CD14-positive monocyte (primary cell): ENCODE data around the gene MYB. TPM values are rescaled to one million over a fixed set of nuclear protein-coding genes. Genes with fewer than 3 reads are reported as not detected.

Experiments
- DNase-seq, 3 donors: peaks; one replicate each; pipeline ENCODE4 v3.0.0-alpha.2; 2011 to 2022
- H2AFZ ChIP-seq: 2 replicates; pipeline ENCODE4 v1.6.0; 2012; ENCODE audit warnings: mild to moderate bottlenecking, low read depth, low read length, inconsistent platforms; ENCODE audit not compliant: insufficient read depth, poor library complexity, severe bottlenecking
- H3K27ac ChIP-seq, 2 donors: 1 replicate in 1 of 2; 2 replicates in 1 of 2; pipeline ENCODE4 v1.5.1; 2012 to 2013; ENCODE audit warnings: low read length in 2 of 2, control low read depth in 1 of 2, inconsistent platforms in 1 of 2, low read depth in 1 of 2, mild to moderate bottlenecking in 1 of 2
- H3K27me3 ChIP-seq, 2 donors: one replicate each; pipeline versions ENCODE4 v1.6.0 to v1.6.1; 2011 to 2013; ENCODE audit warnings: low read length in 2 of 2; ENCODE audit not compliant: control insufficient read depth in 2 of 2, insufficient read depth in 2 of 2
- H3K36me3 ChIP-seq, 2 donors: replicated peaks in 1 of 2; 1 replicate in 1 of 2; 2 replicates in 1 of 2; pipeline versions ENCODE4 v1.5.1 to v1.6.1; 2012 to 2013; ENCODE audit warnings: low read length in 2 of 2, control low read depth in 1 of 2, inconsistent platforms in 1 of 2, mild to moderate bottlenecking in 1 of 2; ENCODE audit not compliant: insufficient read depth in 2 of 2, control insufficient read depth in 1 of 2
- H3K4me1 ChIP-seq, 2 donors: 1 replicate in 1 of 2; 2 replicates in 1 of 2; pipeline versions ENCODE4 v1.5.1 to v1.6.1; 2012 to 2013; ENCODE audit warnings: low read length in 2 of 2, control low read depth in 1 of 2, inconsistent platforms in 1 of 2, mild to moderate bottlenecking in 1 of 2, moderate library complexity in 1 of 2; ENCODE audit not compliant: insufficient read depth in 2 of 2, control insufficient read depth in 1 of 2
- H3K4me2 ChIP-seq: replicated peaks from 2 replicates; pipeline ENCODE3; 2012; ENCODE audit warnings: low read length, moderate library complexity, mild to moderate bottlenecking; ENCODE audit not compliant: poor library complexity, severe bottlenecking; ENCODE audit errors: extremely low read depth
- H3K4me3 ChIP-seq, 3 experiments: fragments of 200-600 bp in 1 of 3; sonication (generic) in 1 of 3; replicated peaks in 1 of 3; 1 replicate in 2 of 3; 2 replicates in 1 of 3; pipeline ENCODE4 v1.5.1; 2011 to 2013; ENCODE audit warnings: low read length in 3 of 3, mild to moderate bottlenecking in 3 of 3, control low read depth in 2 of 3, low read depth in 2 of 3, inconsistent platforms in 1 of 3, moderate library complexity in 1 of 3
- H3K79me2 ChIP-seq: 2 replicates; pipeline ENCODE4 v1.6.0; 2012; ENCODE audit warnings: mild to moderate bottlenecking, control low read depth, inconsistent platforms, low read length, moderate library complexity; ENCODE audit not compliant: insufficient read depth
- H3K9ac ChIP-seq: 2 replicates; pipeline ENCODE4 v1.6.0; 2017; ENCODE audit warnings: low read length, mild to moderate bottlenecking; ENCODE audit not compliant: insufficient read depth, poor library complexity, severe bottlenecking
- H3K9me3 ChIP-seq, 2 donors: replicated peaks in 1 of 2; 1 replicate in 1 of 2; 2 replicates in 1 of 2; pipeline versions ENCODE4 v1.5.1 to v1.6.1; 2012 to 2013; ENCODE audit warnings: low read length in 2 of 2, control low read depth in 1 of 2; ENCODE audit not compliant: control insufficient read depth in 1 of 2, insufficient read depth in 1 of 2
- H4K20me1 ChIP-seq: 2 replicates; pipeline ENCODE4 v1.6.0; 2012; ENCODE audit warnings: mild to moderate bottlenecking, low read length, control low read depth, moderate library complexity; ENCODE audit not compliant: insufficient read depth
- H3K27ac Mint-ChIP-seq, 7 donors: one replicate each; pipeline ENCODE4 v1.8.0; 2020; ENCODE audit warnings: mild to moderate bottlenecking in 7 of 7, mixed read lengths in 7 of 7, moderate library complexity in 6 of 7, inconsistent platforms in 2 of 7
- H3K27me3 Mint-ChIP-seq, 3 donors: one replicate each; pipeline ENCODE4 v1.8.0; 2021 to 2022; ENCODE audit warnings: low read depth in 3 of 3, mild to moderate bottlenecking in 3 of 3, mixed read lengths in 3 of 3, moderate library complexity in 3 of 3, inconsistent platforms in 1 of 3
- H3K36me3 Mint-ChIP-seq, 2 donors: one replicate each; pipeline ENCODE4 v1.8.0; 2020; ENCODE audit warnings: mixed read lengths in 2 of 2, inconsistent platforms in 1 of 2, mild to moderate bottlenecking in 1 of 2
- H3K4me1 Mint-ChIP-seq: one replicate; pipeline ENCODE4 v1.8.0; 2020; ENCODE audit warnings: mild to moderate bottlenecking, mixed read lengths
- H3K4me3 Mint-ChIP-seq, 2 donors: one replicate each; pipeline ENCODE4 v1.8.0; 2020; ENCODE audit warnings: mild to moderate bottlenecking in 2 of 2, mixed read lengths in 2 of 2, moderate library complexity in 1 of 2
- H3K9me3 Mint-ChIP-seq, 7 donors: one replicate each; pipeline ENCODE4 v1.8.0; 2020 to 2022; ENCODE audit warnings: mixed read lengths in 7 of 7, mild to moderate bottlenecking in 6 of 7, moderate library complexity in 6 of 7, inconsistent platforms in 2 of 7
- CTCF ChIP-seq: fragments of 200-600 bp; IDR thresholded peaks from one replicate; pipeline ENCODE4 v1.8.0; 2022; ENCODE audit warnings: antibody characterized with exemption, mild to moderate bottlenecking
- WGBS: methylation state at CpG from one replicate; pipeline ENCODE4 v1.1.5; 2013; ENCODE audit warnings: missing lambda C conversion rate; ENCODE audit not compliant: insufficient coverage; 5-methylcytosine and 5-hydroxymethylcytosine counted together
- intact Hi-C, 2 donors: fragments of 100-400 bp; cut with micrococcal nuclease; formaldehyde crosslinking; loops; one replicate each; pipeline versions ENCODE4 v1.15.0 to v1.15.1; 2023
- polyA plus RNA-seq, 3 donors: library from polyadenylated mRNA; depleted of rRNA in 1 of 3; unstranded in 2 of 3; stranded (reverse) in 1 of 3; fragments of 300-500 nt in 2 of 3; fragments of >200 nt in 1 of 3; fragmentation: Illumina TruSeq in 2 of 3; gene quantifications; 1 replicate in 2 of 3; 2 replicates in 1 of 3; pipeline ENCODE4 v1.2.3, GENCODE V29; 2012 to 2021

The MYB gene
- polyA plus RNA-seq, 3 donors: 1.5 to 2.2 (median 1.7) TPM

GRCh38 chr6:135193221-135193620 lies 12.1 kb downstream of the MYB start:
- H3K9me3 ChIP-seq: no peaks in the 10 kb centered on the region
- DNase-seq: no peak
- peaks cover 89% of the 10 kb centered on the region for H3K79me2 ChIP-seq
- H3K9me3 Mint-ChIP-seq: no peaks in the 10 kb centered on the region
- H3K27me3 Mint-ChIP-seq: no peaks in the 10 kb centered on the region
- H3K27ac ChIP-seq: peak overlapping the region in 1 of 2 donors; percentile 79
- H3K27me3 ChIP-seq: no peaks in the 10 kb centered on the region
- intact Hi-C loops: no loop called here
- no peaks in the 10 kb centered on the region for H4K20me1 ChIP-seq
- H3K36me3 Mint-ChIP-seq: peaks cover 0 to 2% of the 10 kb centered on the region in 2 donors
- H2AFZ ChIP-seq: no peak overlapping the region
- no peak for TF ChIP-seq CTCF
- H3K4me3 ChIP-seq: no peak overlapping the region
- H3K27ac Mint-ChIP-seq: peak overlapping the region in 4 of 7 donors; percentile 1 to 90 (median 52)
- WGBS: no CpG with 5 or more reads among the region's 1 CpG
- H3K4me1 ChIP-seq: peaks cover 88 to 100% of the 10 kb centered on the region in 2 donors
- no peak overlapping the region for H3K9ac ChIP-seq
- H3K36me3 ChIP-seq: no peaks in the 10 kb centered on the region
- H3K4me3 Mint-ChIP-seq: no peak overlapping the region
- no peak overlapping the region for H3K4me2 ChIP-seq
- peaks cover 88% of the 10 kb centered on the region for H3K4me1 Mint-ChIP-seq

GRCh38 chr6:135195041-135195440 lies 13.9 kb downstream of the MYB start:
- Histone ChIP-seq H3K27ac (peak overlapping the region in 1 of 2 donors; percentile 72), H3K79me2 (peaks cover 89% of the 10 kb centered on the region), H3K4me3 (peak overlapping the region; percentile 30 to 79 (median 43)), H3K36me3 (peaks cover 0 to 3% of the 10 kb centered on the region in 2 donors), H4K20me1 (no peaks in the 10 kb centered on the region), H2AFZ (no peak overlapping the region), H3K9me3 (no peaks in the 10 kb centered on the region), H3K4me2 (peak overlapping the region; percentile 74), H3K9ac (no peak overlapping the region), H3K27me3 (no peaks in the 10 kb centered on the region), H3K4me1 (peaks cover 75 to 91% of the 10 kb centered on the region in 2 donors)
- H3K36me3 Mint-ChIP-seq: peaks cover 4% of the 10 kb centered on the region in 2 donors
- intact Hi-C loops: no loop called here
- H3K4me1 Mint-ChIP-seq: peaks cover 80% of the 10 kb centered on the region
- no peak for TF ChIP-seq CTCF
- H3K27ac Mint-ChIP-seq: peak overlapping the region; percentile 80 to 94 (median 90)
- peak; percentile 64 to 79 (median 65) for DNase-seq
- peak overlapping the region; percentile 81 to 93 for H3K4me3 Mint-ChIP-seq
- H3K9me3 Mint-ChIP-seq: no peaks in the 10 kb centered on the region
- WGBS: 0% methylated on average over 1 of the region's 2 CpGs
- no peaks in the 10 kb centered on the region for H3K27me3 Mint-ChIP-seq
